Measurements from ENCODE around the gene CHST11.

The CHST11 gene

DNA sequence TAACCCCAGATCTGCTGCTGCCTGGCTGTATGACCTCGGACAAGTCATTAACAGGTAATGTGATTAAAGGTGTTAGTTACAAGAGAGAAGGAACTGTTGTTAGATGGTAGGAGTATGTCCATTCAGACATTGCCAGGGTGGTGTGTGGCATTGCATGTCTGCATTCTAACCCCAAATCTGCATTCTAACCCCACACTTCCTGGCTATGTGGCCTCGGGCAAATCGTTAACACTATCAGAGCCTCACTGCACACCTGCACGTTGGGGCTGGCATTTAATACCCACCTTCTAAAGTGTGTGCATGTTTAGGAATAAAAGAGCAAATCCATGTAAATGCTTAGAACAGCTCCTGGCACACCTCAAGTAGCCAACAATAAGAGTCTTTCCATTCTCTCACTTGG is 46.4 kb downstream of the CHST11 start:
- DNase-seq (ENCODE audit: low spot score) = no peak
- TF ChIP-seq, protein P1, sequence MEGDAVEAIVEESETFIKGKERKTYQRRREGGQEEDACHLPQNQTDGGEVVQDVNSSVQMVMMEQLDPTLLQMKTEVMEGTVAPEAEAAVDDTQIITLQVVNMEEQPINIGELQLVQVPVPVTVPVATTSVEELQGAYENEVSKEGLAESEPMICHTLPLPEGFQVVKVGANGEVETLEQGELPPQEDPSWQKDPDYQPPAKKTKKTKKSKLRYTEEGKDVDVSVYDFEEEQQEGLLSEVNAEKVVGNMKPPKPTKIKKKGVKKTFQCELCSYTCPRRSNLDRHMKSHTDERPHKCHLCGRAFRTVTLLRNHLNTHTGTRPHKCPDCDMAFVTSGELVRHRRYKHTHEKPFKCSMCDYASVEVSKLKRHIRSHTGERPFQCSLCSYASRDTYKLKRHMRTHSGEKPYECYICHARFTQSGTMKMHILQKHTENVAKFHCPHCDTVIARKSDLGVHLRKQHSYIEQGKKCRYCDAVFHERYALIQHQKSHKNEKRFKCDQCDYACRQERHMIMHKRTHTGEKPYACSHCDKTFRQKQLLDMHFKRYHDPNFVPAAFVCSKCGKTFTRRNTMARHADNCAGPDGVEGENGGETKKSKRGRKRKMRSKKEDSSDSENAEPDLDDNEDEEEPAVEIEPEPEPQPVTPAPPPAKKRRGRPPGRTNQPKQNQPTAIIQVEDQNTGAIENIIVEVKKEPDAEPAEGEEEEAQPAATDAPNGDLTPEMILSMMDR (IDR thresholded peaks at IDR 0.05; ENCODE audit: borderline replicate concordance, control extremely low read depth, extremely low read depth, insufficient read depth, missing control alignments) = no peak
- in situ Hi-C loops (cut with MboI; ENCODE audit: low sequenced_read_pairs, unreplicated experiment) = no loop called here

DNA sequence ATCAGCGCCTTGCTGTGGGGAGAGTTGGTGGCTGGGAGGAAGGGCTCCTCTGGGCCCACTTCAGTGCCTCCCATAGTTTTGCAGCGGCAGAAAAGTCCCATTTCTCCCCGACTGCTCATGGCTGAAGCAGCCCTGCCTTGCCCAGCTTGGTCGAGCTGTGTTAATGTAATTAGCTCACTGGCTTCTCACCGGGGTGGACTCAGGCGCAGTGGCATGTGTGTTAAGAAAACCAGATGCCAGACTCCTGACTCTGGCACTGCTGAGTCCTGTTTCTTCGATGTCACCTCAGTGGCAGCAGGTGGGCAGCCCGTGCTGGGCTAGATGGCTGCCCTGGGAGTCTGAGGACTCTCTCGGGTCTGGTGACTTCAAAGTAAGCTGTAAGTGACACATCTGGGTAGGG is 47.4 kb downstream of the CHST11 start:
- TF ChIP-seq, protein P1 (IDR thresholded peaks at IDR 0.05; ENCODE audit: borderline replicate concordance, control extremely low read depth, extremely low read depth, insufficient read depth, missing control alignments) = no peak
- in situ Hi-C loops (cut with MboI; ENCODE audit: low sequenced_read_pairs, unreplicated experiment) = no loop called here
- DNase-seq (ENCODE audit: low spot score) = no peak

DNA sequence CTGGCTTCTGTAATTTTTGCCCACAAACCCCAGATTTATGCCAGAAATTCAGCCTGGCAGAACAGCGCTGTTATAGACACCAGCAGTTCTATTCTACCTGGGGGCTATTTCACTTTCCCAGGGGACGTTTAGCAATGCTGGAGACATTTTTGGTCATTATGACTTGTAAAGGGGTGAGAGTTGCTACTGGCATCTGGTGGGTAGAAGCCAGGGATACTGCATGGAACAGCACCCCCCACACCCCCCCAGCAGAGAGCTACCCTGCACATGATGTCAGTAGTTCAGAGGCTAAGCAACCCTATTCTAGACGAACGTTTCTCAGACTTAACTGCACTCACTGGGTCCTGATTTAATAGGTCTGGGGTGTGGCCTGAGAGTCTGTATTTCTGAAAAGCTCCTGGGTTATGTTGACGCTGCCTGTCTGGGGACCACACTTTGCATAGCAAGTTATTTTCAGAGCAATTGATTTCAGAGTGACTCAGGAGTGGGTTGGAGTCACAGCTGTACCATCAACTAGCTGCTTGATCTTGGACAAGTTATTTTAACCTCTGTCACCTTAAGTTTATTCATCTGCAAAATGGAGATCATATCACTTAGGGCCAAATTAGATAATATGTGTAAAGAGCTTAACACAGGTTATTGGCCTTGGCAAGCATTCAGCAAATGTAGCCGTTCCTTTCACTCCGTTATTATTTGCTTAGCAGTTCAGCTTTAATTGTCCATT is 48.5 kb downstream of the CHST11 start:
- in situ Hi-C loops (cut with MboI; ENCODE audit: low sequenced_read_pairs, unreplicated experiment) = no loop called here
- TF ChIP-seq, protein P1 (IDR thresholded peaks at IDR 0.05; ENCODE audit: borderline replicate concordance, control extremely low read depth, extremely low read depth, insufficient read depth, missing control alignments) = no peak
- peak; percentile 80 for DNase-seq (ENCODE audit: low spot score)

DNA sequence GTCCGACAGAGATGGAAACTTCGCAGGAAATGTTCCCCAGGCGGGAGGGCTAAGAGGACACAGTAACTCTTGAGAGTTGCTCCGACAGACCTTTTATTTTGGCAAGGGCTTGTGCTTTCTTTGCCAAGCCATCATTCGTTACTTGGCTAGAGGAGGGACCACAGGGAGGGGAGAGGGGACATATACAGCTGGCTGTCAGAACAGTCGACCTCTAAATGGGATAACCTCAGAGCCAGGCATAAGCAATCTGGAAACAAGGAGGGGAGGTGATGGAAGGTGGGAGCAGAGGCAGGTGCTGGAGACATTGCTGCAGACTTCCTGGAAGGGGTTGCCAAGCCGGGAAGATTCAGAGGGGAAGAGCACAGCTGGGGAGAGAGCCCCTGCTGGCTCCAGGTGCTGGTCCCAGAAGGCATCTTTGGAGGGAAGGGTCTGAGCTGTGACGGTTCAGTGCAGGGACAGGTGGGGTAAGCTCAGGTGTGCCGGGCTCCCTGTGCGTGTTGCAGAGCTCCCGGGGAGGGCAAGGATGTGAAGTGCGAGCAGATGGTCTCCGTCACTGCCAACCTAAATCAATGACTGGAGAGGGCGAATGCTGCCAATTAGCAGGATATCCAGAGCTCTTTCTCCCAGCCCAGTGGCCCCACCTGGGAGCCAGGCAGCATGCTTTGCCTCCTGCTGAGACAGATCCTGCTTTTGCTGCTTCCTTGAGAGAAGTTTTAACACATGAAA is 50.1 kb downstream of the CHST11 start:
- TF ChIP-seq, protein P1 (IDR thresholded peaks at IDR 0.05; ENCODE audit: borderline replicate concordance, control extremely low read depth, extremely low read depth, insufficient read depth, missing control alignments) = no peak
- in situ Hi-C loops (cut with MboI; ENCODE audit: low sequenced_read_pairs, unreplicated experiment) = no loop called here
- no peak for DNase-seq (ENCODE audit: low spot score)

DNA sequence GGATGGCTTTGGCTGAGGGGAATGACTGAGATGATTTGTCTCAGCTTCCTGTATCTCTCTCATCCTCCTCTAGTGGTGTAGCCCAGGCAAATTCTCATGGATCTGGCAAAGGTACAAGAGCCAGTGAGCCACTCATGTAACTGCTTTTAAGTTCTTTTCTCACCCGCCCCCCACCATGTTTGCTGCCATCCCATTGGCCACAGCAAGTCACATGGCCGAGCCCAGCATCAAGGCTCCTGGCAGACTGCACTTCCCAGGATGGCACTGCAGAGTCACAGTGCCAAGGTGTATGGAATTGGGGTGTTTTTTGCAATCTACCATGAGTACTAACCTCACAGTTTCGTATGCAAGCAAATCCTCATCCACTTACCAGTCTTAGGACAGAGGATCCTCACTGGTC is 50.9 kb downstream of the CHST11 start:
- in situ Hi-C loops (cut with MboI; ENCODE audit: low sequenced_read_pairs, unreplicated experiment) = no loop called here
- DNase-seq (ENCODE audit: low spot score) = no peak
- TF ChIP-seq, protein P1 (IDR thresholded peaks at IDR 0.05; ENCODE audit: borderline replicate concordance, control extremely low read depth, extremely low read depth, insufficient read depth, missing control alignments) = no peak

DNA sequence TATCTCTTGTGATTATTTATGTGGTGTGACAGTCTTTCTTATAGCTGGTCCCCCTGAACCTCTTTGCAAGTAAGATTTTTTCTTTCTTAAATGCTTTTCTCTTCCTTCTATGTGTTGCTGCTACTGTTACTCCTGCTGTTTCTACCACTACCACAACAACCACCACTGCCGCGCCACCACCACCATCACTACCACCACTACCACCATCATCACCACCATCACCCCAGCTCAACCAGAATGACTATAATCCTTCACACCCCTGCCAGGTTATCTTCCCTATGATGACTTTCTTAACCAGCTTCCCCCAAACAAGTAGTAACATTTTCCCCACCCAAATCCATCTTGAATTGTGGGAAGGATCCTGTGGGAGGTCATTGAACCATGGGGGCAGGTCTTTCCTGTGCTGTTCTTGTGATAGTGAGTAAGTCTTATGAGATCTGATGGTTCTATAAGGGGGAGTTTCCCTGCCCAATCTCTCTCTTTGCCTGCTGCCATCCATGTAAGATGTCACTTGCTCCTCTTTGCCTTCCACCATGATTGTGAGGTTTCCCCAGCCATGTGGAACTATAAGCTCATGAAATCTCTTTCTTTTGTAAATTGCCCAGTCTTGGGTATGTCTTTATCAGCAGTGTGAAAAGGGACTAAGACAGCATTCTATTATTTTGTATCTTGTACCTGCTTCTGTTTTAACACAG is 52.2 kb downstream of the CHST11 start:
- DNase-seq (ENCODE audit: low spot score) = no peak
- TF ChIP-seq, protein P1 (IDR thresholded peaks at IDR 0.05; ENCODE audit: borderline replicate concordance, control extremely low read depth, extremely low read depth, insufficient read depth, missing control alignments) = no peak
- in situ Hi-C loops (cut with MboI; ENCODE audit: low sequenced_read_pairs, unreplicated experiment) = no loop called here
